Calu3 (cell line): ENCODE measurements around the gene PLB1. TPM values are rescaled to one million over a fixed set of nuclear protein-coding genes. Genes with fewer than 3 reads are reported as not detected.

Experiments used
- Bru-seq: library from RNA; stranded (reverse); fragments of 400-500 nt; gene quantifications from one replicate; lab custom pipeline; 2021; lab: Mats Ljungman, UMichigan
- BruChase-seq, 2 experiments: library from RNA; stranded (reverse); fragments of 400-500 nt; gene quantifications; one replicate each; lab custom pipeline; 2021; lab: Mats Ljungman, UMichigan
- BruUV-seq: library from RNA; stranded (reverse); fragments of 400-500 nt; replicated peaks from 2 replicates; lab custom pipeline; 2021; lab: Mats Ljungman, UMichigan
- CTCF ChIA-PET: fragments of 300-600 bp; sonication (Branson Sonifier 250); formaldehyde crosslinking; loops from one replicate; lab custom pipeline; 2022; ENCODE audit warnings: antibody characterized with exemption; lab: Charles Lee
- DNase-seq: peaks from one replicate; pipeline ENCODE4 v3.0.0; 2022
- H3K27ac Mint-ChIP-seq: one replicate; pipeline ENCODE4 v1.8.0; 2022; ENCODE audit warnings: mixed read lengths; ENCODE audit not compliant: unreplicated experiment
- H3K27me3 Mint-ChIP-seq: one replicate; pipeline ENCODE4 v1.8.0; 2022; ENCODE audit warnings: mixed read lengths; ENCODE audit not compliant: unreplicated experiment
- H3K36me3 Mint-ChIP-seq: one replicate; pipeline ENCODE4 v1.8.0; 2022; ENCODE audit warnings: mild to moderate bottlenecking, moderate library complexity, mixed read lengths; ENCODE audit not compliant: insufficient read depth, unreplicated experiment
- H3K4me1 Mint-ChIP-seq: one replicate; pipeline ENCODE4 v1.8.0; 2022; ENCODE audit warnings: mild to moderate bottlenecking, low read depth, mixed read lengths; ENCODE audit not compliant: unreplicated experiment
- H3K4me3 Mint-ChIP-seq: one replicate; pipeline ENCODE4 v1.8.0; 2022; ENCODE audit warnings: mild to moderate bottlenecking, low read depth, moderate library complexity, mixed read lengths; ENCODE audit not compliant: unreplicated experiment
- H3K9me3 Mint-ChIP-seq: one replicate; pipeline ENCODE4 v1.8.0; 2022; ENCODE audit warnings: low read depth, mixed read lengths; ENCODE audit not compliant: unreplicated experiment
- CTCF ChIP-seq: fragments of 200-600 bp; IDR thresholded peaks from one replicate; pipeline ENCODE4 v1.8.0; 2022; ENCODE audit warnings: antibody characterized with exemption; ENCODE audit not compliant: unreplicated experiment
- intact Hi-C: fragments of 100-400 bp; cut with micrococcal nuclease; formaldehyde crosslinking; loops from one replicate; pipeline ENCODE4 v1.10.0; 2022; ENCODE audit not compliant: unreplicated experiment
- long read RNA-seq: library from polyadenylated mRNA; stranded (forward); transcript quantifications from one replicate; pipeline ENCODE4 v2.0.0, GENCODE V29; 2022
- total RNA-seq: library from RNA; stranded (reverse); gene quantifications from 2 replicates; pipeline ENCODE4 v1.2.3, GENCODE V29; 2022

The PLB1 gene
- total RNA-seq (0.83 and 1.6 TPM in 2 replicates), Bru-seq, nascent RNA (percentile 20 among the genes with signal in this experiment), BruChase-seq, experiment 1, labeled RNA remaining after a 6-hour chase (percentile 16 among the genes with signal in this experiment), BruChase-seq, experiment 2, labeled RNA remaining after a 2-hour chase (percentile 16 among the genes with signal in this experiment)
- long read RNA-seq, partial matches to known transcripts, result 0 of 3 reads
- long read RNA-seq, other reads (novel, unspliced or antisense), result 3 of 3 reads

GRCh38 chr2:28495551-28496250 lies at the start of gene PLB1:
PLB1 (plus strand) TSS chr2:28496060; CDS start chr2:28496115, 55 bp downstream.
- Mint-ChIP-seq H3K4me1 (no peaks in the 10 kb centered on the region), H3K27ac (no peak within 1 kb of the TSS), H3K4me3 (no peak within 1 kb of the TSS), H3K9me3 (no peaks in the 10 kb centered on the region), H3K27me3 (peaks cover 32% of the 10 kb centered on the region), H3K36me3 (no peaks in the 10 kb centered on the region)
- intact Hi-C loops, result no loop called here
- no peak for TF ChIP-seq CTCF
- no peak for DNase-seq
- BruUV-seq, result no TSS peak
- CTCF ChIA-PET, result interaction anchor here (0.8 kb wide), 1 partner anchor 29 kb away, joined by 3 read pairs; no protein-coding TSS in a partner anchor

- CTCF ChIA-PET, result interaction anchor here (0.5 kb wide), 1 partner anchor 66 kb away, joined by 5 read pairs; no protein-coding TSS in a partner anchor
- Mint-ChIP-seq H3K36me3 (no peaks in the 10 kb centered on the region), H3K27ac (no peak overlapping the region), H3K27me3 (no peaks in the 10 kb centered on the region), H3K4me3 (no peak overlapping the region), H3K9me3 (peaks cover 4% of the 10 kb centered on the region), H3K4me1 (peaks cover 32% of the 10 kb centered on the region)
- no peak for TF ChIP-seq CTCF
- BruUV-seq, result no TSS peak
- no peak for DNase-seq
- intact Hi-C loops, result no loop called here
Observed at GRCh38 chr2:28446531-28446930, 49.3 kb upstream of the PLB1 start.

- CTCF ChIA-PET, result no interaction called here
- Mint-ChIP-seq H3K4me3 (no peak overlapping the region), H3K27ac (no peak overlapping the region), H3K27me3 (no peaks in the 10 kb centered on the region), H3K9me3 (no peaks in the 10 kb centered on the region), H3K36me3 (no peaks in the 10 kb centered on the region), H3K4me1 (peaks cover 32% of the 10 kb centered on the region)
- intact Hi-C loops, result no loop called here
- DNase-seq, result no peak
- TF ChIP-seq CTCF, result no peak
- BruUV-seq, result no TSS peak
Observed at GRCh38 chr2:28447086-28447485, 48.8 kb upstream of the PLB1 start.

- peaks cover 32% of the 10 kb centered on the region for H3K4me1 Mint-ChIP-seq
- no TSS peak for BruUV-seq
- CTCF ChIA-PET, result no interaction called here
- DNase-seq, result no peak
- H3K27ac Mint-ChIP-seq, result no peak overlapping the region
- no peaks in the 10 kb centered on the region for H3K36me3 Mint-ChIP-seq
- H3K4me3 Mint-ChIP-seq, result no peak overlapping the region
- TF ChIP-seq CTCF, result no peak
- no peaks in the 10 kb centered on the region for H3K27me3 Mint-ChIP-seq
- intact Hi-C loops, result no loop called here
- no peaks in the 10 kb centered on the region for H3K9me3 Mint-ChIP-seq
Observed at GRCh38 chr2:28447943-28448792, 47.7 kb upstream of the PLB1 start.
